Measurements from ENCODE around the gene VWA2.

DNA sequence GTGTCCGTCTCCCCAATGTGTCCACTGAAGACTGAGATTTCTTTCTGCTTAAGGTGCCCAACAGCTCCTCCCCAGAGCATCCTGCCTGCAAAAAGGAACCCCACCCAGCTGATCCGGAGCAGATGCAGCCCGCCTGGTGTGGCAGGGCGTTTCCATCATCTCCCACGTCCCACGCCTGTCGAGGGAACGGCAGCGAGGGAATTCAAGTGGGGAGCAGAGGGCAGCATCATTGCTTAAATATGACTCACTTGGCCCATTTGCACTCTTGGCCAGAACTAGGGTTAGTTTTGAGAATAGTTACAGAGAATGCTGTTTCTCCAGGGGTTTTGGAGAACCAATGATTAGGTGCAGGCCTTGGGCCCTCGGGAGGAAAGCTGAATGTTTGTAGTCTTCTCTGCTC lies 20.8 kb downstream of the VWA2 start:
- TF ChIP-seq CTCF (IDR thresholded peaks at IDR 0.05) (no peak), POLR2AphosphoS5 (IDR thresholded peaks at IDR 0.05) (no peak)

All from prostate gland (tissue), 2 donors.